Measurements from ENCODE around the gene MAP3K5. TPM values are rescaled to one million over a fixed set of nuclear protein-coding genes. Genes with fewer than 3 reads are reported as not detected.
"Not testable (repeated sequence)": the region's sequence is repeated elsewhere in the genome, so short reads cannot be mapped to it uniquely, and the experiment has no call there.

MAP3K5 gene
- total RNA-seq, 2 donors from 2014 or later = 65.7 to 98.4 TPM

- no peaks in the 10 kb centered on the region for H3K4me1 ChIP-seq (replicated peaks)
- H3K27me3 ChIP-seq (replicated peaks; ENCODE audit: insufficient read depth) = no peaks in the 10 kb centered on the region
- intact Hi-C loops (cut with DNase I) = loop anchor here (10.0 kb wide), 1 partner anchor 192 kb away; no protein-coding TSS in a partner anchor
- H3K9me3 ChIP-seq = no peaks in the 10 kb centered on the region
- H3K36me3 ChIP-seq = no peaks in the 10 kb centered on the region
- no peak for DNase-seq (ENCODE audit: low spot score)
- H3K4me3 ChIP-seq = peak overlapping the region; percentile 74 to 88
- 48% methylated on average over 30 of the region's 31 CpGs for WGBS
- H3K27ac ChIP-seq = peak overlapping the region; percentile 88 to 91
- TF ChIP-seq CTCF (IDR thresholded peaks at IDR 0.05) = no peak
- no peak for TF ChIP-seq POLR2AphosphoS5 (IDR thresholded peaks at IDR 0.05)
- no peak for TF ChIP-seq POLR2A (IDR thresholded peaks at IDR 0.05)
These were observed 30.9 kb upstream of the MAP3K5 start for GRCh38 chr6:136823128-136823660.

- TF ChIP-seq POLR2AphosphoS5 (IDR thresholded peaks at IDR 0.05) (peak; percentile 73), CTCF (IDR thresholded peaks at IDR 0.05) (peak in 3 of 4 experiments; percentile 24 to 70 (median 68)), POLR2A (IDR thresholded peaks at IDR 0.05) (peak; percentile 43)
- under 1% methylated on average over 46 of the region's 78 CpGs for WGBS
These were observed 30.3 kb upstream of the MAP3K5 start, which contains the start of gene PEX7 for GRCh38 chr6:136822376-136823127. Gene PEX7 (plus strand): TSS chr6:136822592. CDS start chr6:136822666, 74 bp downstream.

GRCh38 chr6:136822046-136822375, 29.7 kb upstream of the MAP3K5 start:
- H3K9me3 ChIP-seq = no peaks in the 10 kb centered on the region
- peak; percentile 7 for DNase-seq (ENCODE audit: low spot score)
- H3K4me3 ChIP-seq = peak overlapping the region; percentile 74 to 88
- WGBS = under 1% methylated on average over 11 of the region's 11 CpGs
- H3K36me3 ChIP-seq = no peaks in the 10 kb centered on the region
- intact Hi-C loops (cut with DNase I) = loop anchor here (10.0 kb wide), 1 partner anchor 193 kb away; no protein-coding TSS in a partner anchor
- H3K27ac ChIP-seq = peak overlapping the region; percentile 88 to 91
- TF ChIP-seq POLR2AphosphoS5 (IDR thresholded peaks at IDR 0.05) = no peak
- no peaks in the 10 kb centered on the region for H3K27me3 ChIP-seq (replicated peaks; ENCODE audit: insufficient read depth)
- no peaks in the 10 kb centered on the region for H3K4me1 ChIP-seq (replicated peaks)

More at GRCh38 chr6:136822376-136823127, 30.3 kb upstream of the MAP3K5 start, which contains the start of gene PEX7:
- H3K4me1 ChIP-seq (replicated peaks) = no peaks in the 10 kb centered on the region
- intact Hi-C loops (cut with DNase I) = loop anchor here (10.0 kb wide), 1 partner anchor 192 kb away; no protein-coding TSS in a partner anchor
- peak within 1 kb of the TSS; percentile 88 to 91 for H3K27ac ChIP-seq
- H3K36me3 ChIP-seq = no peaks in the 10 kb centered on the region
- H3K27me3 ChIP-seq (replicated peaks; ENCODE audit: insufficient read depth) = no peaks in the 10 kb centered on the region
- H3K9me3 ChIP-seq = no peaks in the 10 kb centered on the region
- peak within 1 kb of the TSS; percentile 74 to 88 for H3K4me3 ChIP-seq
- DNase-seq (ENCODE audit: low spot score) = peak; percentile 92

- WGBS = 59% methylated on average over 2 of the region's 2 CpGs
- TF ChIP-seq POLR2A (IDR thresholded peaks at IDR 0.05) (no peak), CTCF (IDR thresholded peaks at IDR 0.05) (no peak), POLR2AphosphoS5 (IDR thresholded peaks at IDR 0.05) (no peak)
- Histone ChIP-seq H3K9me3 (no peaks in the 10 kb centered on the region), H3K4me3 (no peak overlapping the region), H3K36me3 (no peaks in the 10 kb centered on the region), H3K4me1 (replicated peaks) (no peaks in the 10 kb centered on the region), H3K27ac (no peak overlapping the region), H3K27me3 (replicated peaks; ENCODE audit: insufficient read depth) (no peaks in the 10 kb centered on the region)
- no peak for DNase-seq (ENCODE audit: low spot score)
- intact Hi-C loops (cut with DNase I) = loop anchor here (10.0 kb wide), 1 partner anchor 194 kb away; no protein-coding TSS in a partner anchor
These were observed 28.3 kb upstream of the MAP3K5 start for GRCh38 chr6:136820561-136820960.

- intact Hi-C loops (cut with DNase I) = no loop called here
- WGBS = 52% methylated on average over 2 of the region's 2 CpGs
- H3K4me3 ChIP-seq = no peak overlapping the region
- no peak overlapping the region for H3K27ac ChIP-seq
- DNase-seq (ENCODE audit: low spot score) = no peak
- H3K4me1 ChIP-seq (replicated peaks) = no peaks in the 10 kb centered on the region
- H3K9me3 ChIP-seq = no peaks in the 10 kb centered on the region
- no peaks in the 10 kb centered on the region for H3K36me3 ChIP-seq
- H3K27me3 ChIP-seq (replicated peaks; ENCODE audit: insufficient read depth) = no peaks in the 10 kb centered on the region
- TF ChIP-seq POLR2A (IDR thresholded peaks at IDR 0.05) (no peak), POLR2AphosphoS5 (IDR thresholded peaks at IDR 0.05) (no peak), CTCF (IDR thresholded peaks at IDR 0.05) (no peak)
These were observed 24.4 kb upstream of the MAP3K5 start for GRCh38 chr6:136816656-136817055.

GRCh38 chr6:136815608-136816007, 23.3 kb upstream of the MAP3K5 start:
- DNase-seq (ENCODE audit: low spot score); H3K36me3 ChIP-seq; H3K4me3 ChIP-seq; intact Hi-C loops (cut with DNase I); H3K9me3 ChIP-seq; H3K4me1 ChIP-seq (replicated peaks); H3K27me3 ChIP-seq (replicated peaks; ENCODE audit: insufficient read depth); H3K27ac ChIP-seq: not testable (repeated sequence)
- WGBS = 100% methylated on average over 1 of the region's 1 CpG
